H9 (cell line): ENCODE measurements around the gene NHS. TPM values are rescaled to one million over a fixed set of nuclear protein-coding genes. Genes with fewer than 3 reads are reported as not detected.

ENCODE experiments used
- DNase-seq: peaks from one replicate; pipeline ENCODE4 v3.0.0-alpha.2; 2017
- H2AFZ ChIP-seq: one replicate; pipeline ENCODE4 v1.6.1; 2013; ENCODE audit warnings: mild to moderate bottlenecking, low read length, control low read depth, moderate library complexity
- H2AK5ac ChIP-seq: 2 replicates; pipeline ENCODE4 v1.6.1; 2013; ENCODE audit warnings: low read length, control low read depth, mixed read lengths; ENCODE audit not compliant: insufficient read length
- H2BK120ac ChIP-seq: one replicate; pipeline ENCODE4 v1.6.1; 2013; ENCODE audit warnings: low read depth, mild to moderate bottlenecking, low read length, control low read depth, inconsistent platforms; ENCODE audit not compliant: poor library complexity, severe bottlenecking
- H2BK12ac ChIP-seq: 2 replicates; pipeline ENCODE4 v1.6.1; 2013; ENCODE audit warnings: low read length, control low read depth, mixed read lengths, low read depth; ENCODE audit not compliant: insufficient read length
- H2BK15ac ChIP-seq: 2 replicates; pipeline ENCODE4 v1.6.1; 2013; ENCODE audit warnings: low read depth, low read length, control low read depth
- H2BK20ac ChIP-seq: one replicate; pipeline ENCODE4 v1.6.1; 2013; ENCODE audit warnings: low read depth, mild to moderate bottlenecking, low read length, control low read depth, inconsistent platforms; ENCODE audit not compliant: poor library complexity, severe bottlenecking
- H2BK5ac ChIP-seq: 2 replicates; pipeline ENCODE4 v1.6.1; 2013; ENCODE audit warnings: low read length, control low read depth, mixed read lengths; ENCODE audit not compliant: insufficient read length
- H3K14ac ChIP-seq: 2 replicates; pipeline ENCODE4 v1.6.1; 2013; ENCODE audit warnings: low read length, control low read depth; ENCODE audit not compliant: insufficient read depth
- H3K18ac ChIP-seq: 2 replicates; pipeline ENCODE4 v1.6.1; 2013; ENCODE audit warnings: low read depth, mild to moderate bottlenecking, mixed read lengths, low read length, control low read depth; ENCODE audit not compliant: insufficient read length
- H3K23ac ChIP-seq: 2 replicates; pipeline ENCODE4 v1.6.1; 2013; ENCODE audit warnings: low read length, control low read depth, mixed read lengths, low read depth; ENCODE audit not compliant: insufficient read length
- H3K23me2 ChIP-seq: 2 replicates; pipeline ENCODE4 v1.6.1; 2013; ENCODE audit warnings: low read depth, mild to moderate bottlenecking, mixed read lengths, low read length, control low read depth; ENCODE audit not compliant: insufficient read length, poor library complexity, severe bottlenecking
- H3K27ac ChIP-seq: 2 replicates; pipeline ENCODE4 v1.5.1; 2013; ENCODE audit warnings: low read length, control low read depth, mixed read lengths, low read depth; ENCODE audit not compliant: insufficient read length
- H3K27me3 ChIP-seq: 2 replicates; pipeline ENCODE4 v1.6.1; 2013; ENCODE audit warnings: low read length, control low read depth, inconsistent platforms; ENCODE audit not compliant: insufficient read depth
- H3K4ac ChIP-seq: 2 replicates; pipeline ENCODE4 v1.6.1; 2013; ENCODE audit warnings: low read depth, mild to moderate bottlenecking, control low read depth, inconsistent platforms, low read length, moderate library complexity
- H3K4me1 ChIP-seq: 2 replicates; pipeline ENCODE4 v1.6.1; 2013; ENCODE audit warnings: low read length, control low read depth, inconsistent platforms; ENCODE audit not compliant: insufficient read depth
- H3K4me2 ChIP-seq: 2 replicates; pipeline ENCODE4 v1.6.1; 2013; ENCODE audit warnings: low read length, control low read depth, mixed read lengths; ENCODE audit not compliant: insufficient read length, insufficient read depth
- H3K56ac ChIP-seq: 2 replicates; pipeline ENCODE4 v1.6.1; 2013; ENCODE audit warnings: low read depth, mild to moderate bottlenecking, mixed read lengths, low read length, control low read depth; ENCODE audit not compliant: insufficient read length
- H3K79me1 ChIP-seq: 2 replicates; pipeline ENCODE4 v1.6.1; 2013; ENCODE audit warnings: low read depth, mild to moderate bottlenecking, moderate library complexity, low read length, control low read depth, inconsistent platforms; ENCODE audit not compliant: insufficient read depth, poor library complexity, severe bottlenecking
- H3K79me2 ChIP-seq: 2 replicates; pipeline ENCODE4 v1.6.1; 2013; ENCODE audit warnings: low read length, control low read depth, inconsistent platforms; ENCODE audit not compliant: insufficient read depth
- H3K9ac ChIP-seq: 2 replicates; pipeline ENCODE4 v1.6.1; 2013; ENCODE audit warnings: low read length, control low read depth, mixed read lengths; ENCODE audit not compliant: insufficient read length; ENCODE audit errors: extremely low read depth
- H3K9me3 ChIP-seq: one replicate; pipeline ENCODE4 v1.6.1; 2013; ENCODE audit warnings: low read depth, low read length, inconsistent platforms; ENCODE audit not compliant: control insufficient read depth
- H3T11ph ChIP-seq: one replicate; pipeline ENCODE4 v1.6.1; 2013; ENCODE audit warnings: mild to moderate bottlenecking, low read length, control low read depth, inconsistent platforms
- H4K20me1 ChIP-seq: one replicate; pipeline ENCODE4 v1.6.1; 2013; ENCODE audit not compliant: control insufficient read depth, insufficient read length, insufficient read depth
- H4K5ac ChIP-seq: 2 replicates; pipeline ENCODE4 v1.6.1; 2013; ENCODE audit warnings: low read depth, mild to moderate bottlenecking, mixed read lengths, low read length, control low read depth; ENCODE audit not compliant: insufficient read length
- H4K8ac ChIP-seq: replicated peaks from 2 replicates; pipeline ENCODE4 v1.6.1; 2013; ENCODE audit warnings: low read length, control low read depth, mixed read lengths, low read depth; ENCODE audit not compliant: insufficient read length
- H4K91ac ChIP-seq: 2 replicates; pipeline ENCODE4 v1.6.1; 2013; ENCODE audit warnings: low read depth, mild to moderate bottlenecking, moderate library complexity, mixed read lengths, low read length, control low read depth; ENCODE audit not compliant: insufficient read length
- H3K27ac Mint-ChIP-seq, 3 experiments: 2 replicates in 2 of 3; 3 replicates in 1 of 3; pipeline ENCODE4 v1.8.0; 2020 to 2021; ENCODE audit warnings: mixed read lengths in 3 of 3, mild to moderate bottlenecking in 1 of 3, moderate library complexity in 1 of 3
- H3K27me3 Mint-ChIP-seq: 2 replicates; pipeline ENCODE4 v1.8.0; 2021; ENCODE audit warnings: low read depth, mild to moderate bottlenecking, moderate library complexity, mixed read lengths
- H3K36me3 Mint-ChIP-seq, 3 experiments: 2 replicates in 2 of 3; 3 replicates in 1 of 3; pipeline ENCODE4 v1.8.0; 2020 to 2021; ENCODE audit warnings: low read depth in 3 of 3, mixed read lengths in 3 of 3; ENCODE audit not compliant: insufficient read depth in 1 of 3
- H3K4me1 Mint-ChIP-seq, 2 experiments: 2 replicates each; pipeline ENCODE4 v1.8.0; 2020; ENCODE audit warnings: mixed read lengths in 2 of 2
- H3K4me3 Mint-ChIP-seq, 2 experiments: 2 replicates in 1 of 2; 3 replicates in 1 of 2; pipeline ENCODE4 v1.8.0; 2020 to 2021; ENCODE audit warnings: mild to moderate bottlenecking in 2 of 2, mixed read lengths in 2 of 2, moderate library complexity in 1 of 2
- H3K9me3 Mint-ChIP-seq, 2 experiments: 2 replicates in 1 of 2; 3 replicates in 1 of 2; pipeline ENCODE4 v1.8.0; 2020; ENCODE audit warnings: mild to moderate bottlenecking in 2 of 2, mixed read lengths in 2 of 2, moderate library complexity in 1 of 2
- WGBS: extraction: QIAGEN DNeasy Blood & Tissue Kit; methylation state at CpG from one replicate; pipeline ENCODE4 v1.1.7; 2013; ENCODE audit warnings: missing lambda C conversion rate, low lambda C conversion rate, mixed read lengths; ENCODE audit not compliant: insufficient read length; ENCODE audit errors: extremely low coverage; 5-methylcytosine and 5-hydroxymethylcytosine counted together
- total RNA-seq: library from RNA; stranded (reverse); gene quantifications from 2 replicates; pipeline ENCODE4 v1.2.1, GENCODE V29; 2021
- TF ChIP-seq, protein P1 (sequence below): fragments of 200-600 bp; sonication (generic); conservative IDR thresholded peaks from 3 replicates; pipeline ENCODE4 v1.8.0; 2021; ENCODE audit warnings: antibody characterized with exemption, mild to moderate bottlenecking

Gene NHS
- total RNA-seq, 1 experiment from 2014 or later: 8.7 TPM

DNA sequence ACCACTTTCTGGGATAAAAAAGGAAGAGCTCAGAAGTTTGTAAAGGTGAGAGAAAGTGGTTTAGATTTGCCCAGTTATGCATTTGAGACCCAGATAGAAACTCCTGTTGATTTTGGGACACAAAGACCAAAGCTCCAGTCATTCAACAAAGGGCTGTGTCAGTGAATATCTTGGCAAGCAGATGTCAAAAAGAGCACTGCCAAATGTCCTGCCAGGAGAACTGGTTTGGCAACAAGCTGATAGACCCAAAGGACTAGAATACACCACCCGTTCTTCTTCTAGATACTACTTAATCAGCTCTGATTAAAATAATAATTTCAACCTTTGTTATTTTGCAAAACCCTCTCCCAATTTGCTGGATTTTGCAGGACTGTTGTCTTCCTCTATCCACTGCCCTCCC lies 121.4 kb downstream of the NHS start:
- no peak for DNase-seq
- H3K9ac ChIP-seq: no peak overlapping the region
- no peak overlapping the region for H2BK15ac ChIP-seq

More for the DNA sequence above, 121.4 kb downstream of the NHS start:
- no peak overlapping the region for H2BK5ac ChIP-seq
- H3K23me2 ChIP-seq: no peaks in the 10 kb centered on the region
- H3K9me3 ChIP-seq: no peaks in the 10 kb centered on the region
- H2BK120ac ChIP-seq: no peak overlapping the region
- no peaks in the 10 kb centered on the region for H3K79me1 ChIP-seq
- no peak overlapping the region for H3K18ac ChIP-seq
- Mint-ChIP-seq H3K4me3 (no peak overlapping the region), H3K4me1 (peaks cover 24 to 27% of the 10 kb centered on the region in 2 experiments), H3K27ac (no peak overlapping the region), H3K36me3 (no peaks in the 10 kb centered on the region), H3K9me3 (no peaks in the 10 kb centered on the region; a peak in 1 of 5 replicates), H3K27me3 (peaks cover 3% of the 10 kb centered on the region; the same call in 1 of the 2 replicates)
- no peak overlapping the region for H3K14ac ChIP-seq
- TF ChIP-seq, protein P1, sequence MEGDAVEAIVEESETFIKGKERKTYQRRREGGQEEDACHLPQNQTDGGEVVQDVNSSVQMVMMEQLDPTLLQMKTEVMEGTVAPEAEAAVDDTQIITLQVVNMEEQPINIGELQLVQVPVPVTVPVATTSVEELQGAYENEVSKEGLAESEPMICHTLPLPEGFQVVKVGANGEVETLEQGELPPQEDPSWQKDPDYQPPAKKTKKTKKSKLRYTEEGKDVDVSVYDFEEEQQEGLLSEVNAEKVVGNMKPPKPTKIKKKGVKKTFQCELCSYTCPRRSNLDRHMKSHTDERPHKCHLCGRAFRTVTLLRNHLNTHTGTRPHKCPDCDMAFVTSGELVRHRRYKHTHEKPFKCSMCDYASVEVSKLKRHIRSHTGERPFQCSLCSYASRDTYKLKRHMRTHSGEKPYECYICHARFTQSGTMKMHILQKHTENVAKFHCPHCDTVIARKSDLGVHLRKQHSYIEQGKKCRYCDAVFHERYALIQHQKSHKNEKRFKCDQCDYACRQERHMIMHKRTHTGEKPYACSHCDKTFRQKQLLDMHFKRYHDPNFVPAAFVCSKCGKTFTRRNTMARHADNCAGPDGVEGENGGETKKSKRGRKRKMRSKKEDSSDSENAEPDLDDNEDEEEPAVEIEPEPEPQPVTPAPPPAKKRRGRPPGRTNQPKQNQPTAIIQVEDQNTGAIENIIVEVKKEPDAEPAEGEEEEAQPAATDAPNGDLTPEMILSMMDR: no peak
- no peak overlapping the region for H3K27ac ChIP-seq
- no CpG with 5 or more reads among the region's 1 CpG for WGBS
- H3T11ph ChIP-seq: no peak overlapping the region
- H3K27me3 ChIP-seq: no peaks in the 10 kb centered on the region
- H3K4me2 ChIP-seq: no peak overlapping the region
- no peak overlapping the region for H4K91ac ChIP-seq
- H2AFZ ChIP-seq: no peak overlapping the region
- H3K4me1 ChIP-seq: no peaks in the 10 kb centered on the region
- H2AK5ac ChIP-seq: no peak overlapping the region
- no peak overlapping the region for H2BK12ac ChIP-seq
- H3K23ac ChIP-seq: no peak overlapping the region
- no peak overlapping the region for H4K8ac ChIP-seq
- H4K20me1 ChIP-seq: no peaks in the 10 kb centered on the region
- no peaks in the 10 kb centered on the region for H3K79me2 ChIP-seq
- H3K56ac ChIP-seq: no peak overlapping the region
- no peak overlapping the region for H4K5ac ChIP-seq
- no peak overlapping the region for H2BK20ac ChIP-seq
- H3K4ac ChIP-seq: no peak overlapping the region
